Endothelial cell of umbilical vein (primary cell): ENCODE results near the gene EFNA2. TPM values are rescaled to one million over a fixed set of nuclear protein-coding genes. Genes with fewer than 3 reads are reported as not detected.
A peak's percentile ranks its signal among the peaks of the same experiment; 100 is the strongest.

ENCODE experiments used
- BruUV-seq: library from RNA; stranded (reverse); fragments of 400-500 nt; replicated peaks from 2 replicates; lab custom pipeline; 2021; lab: Mats Ljungman, UMichigan
- CTCF ChIA-PET: fragments of 300-600, 350-600 bp; sonication (Branson Sonifier 250); formaldehyde crosslinking; loops from one replicate; lab custom pipeline; 2021; ENCODE audit warnings: antibody characterized with exemption, inconsistent platforms; lab: Charles Lee
- POLR2A ChIA-PET: fragments of 300-600, 350-600 bp; sonication (Branson Sonifier 250); formaldehyde crosslinking; loops from one replicate; lab custom pipeline; 2021; ENCODE audit warnings: antibody characterized with exemption, inconsistent platforms; lab: Charles Lee
- DNase-seq: peaks from one replicate; pipeline ENCODE4 v3.0.0-alpha.2; 2011; ENCODE audit warnings: low read depth, low spot score
- FAIRE-seq: peaks from 2 replicates; lab custom pipeline; 2011; peaks lifted over from hg19 to GRCh38; lab: Jason Lieb, UNC
- H2AFZ ChIP-seq: 2 replicates; pipeline ENCODE4 v1.6.0; 2012; ENCODE audit warnings: low read depth, low read length, control low read depth, inconsistent platforms
- H3K27ac ChIP-seq: 2 replicates; pipeline ENCODE4 v1.5.1; 2011; ENCODE audit warnings: low read depth, mild to moderate bottlenecking, control low read depth, low read length, moderate library complexity; ENCODE audit not compliant: insufficient read depth
- H3K27me3 ChIP-seq, 2 experiments: 2 replicates each; pipeline versions ENCODE4 v1.6.0 to v1.6.1; 2011; ENCODE audit warnings: low read length in 2 of 2, mixed read lengths in 1 of 2; ENCODE audit not compliant: control insufficient read depth in 2 of 2, insufficient read depth in 2 of 2
- H3K36me3 ChIP-seq, 2 experiments: 2 replicates in 1 of 2; 3 replicates in 1 of 2; pipeline ENCODE4 v1.5.1; 2011; ENCODE audit warnings: low read length in 2 of 2, mild to moderate bottlenecking in 1 of 2, moderate library complexity in 1 of 2; ENCODE audit not compliant: control insufficient read depth in 2 of 2, insufficient read depth in 2 of 2; ENCODE audit errors: extremely low read depth in 1 of 2
- H3K4me1 ChIP-seq: 3 replicates; pipeline ENCODE4 v1.5.1; 2011; ENCODE audit warnings: mild to moderate bottlenecking, low read length; ENCODE audit not compliant: control insufficient read depth, insufficient read depth; ENCODE audit errors: extremely low read depth
- H3K4me2 ChIP-seq: 2 replicates; pipeline ENCODE4 v1.6.1; 2011; ENCODE audit warnings: low read length, control low read depth, mixed read lengths; ENCODE audit not compliant: insufficient read depth
- H3K4me3 ChIP-seq, 3 experiments: fragments of 200-600 bp in 1 of 3; sonication (generic), shearing (Covaris generic) in 1 of 3; replicated peaks in 1 of 3; 2 replicates each; pipeline ENCODE4 v1.5.1; 2011 to 2016; ENCODE audit warnings: control low read depth in 3 of 3, low read length in 3 of 3, mild to moderate bottlenecking in 2 of 3, inconsistent platforms in 1 of 3, low read depth in 1 of 3, moderate library complexity in 1 of 3; ENCODE audit not compliant: insufficient read depth in 1 of 3
- H3K79me2 ChIP-seq: 2 replicates; pipeline ENCODE4 v1.6.0; 2012; ENCODE audit warnings: low read length, inconsistent platforms; ENCODE audit not compliant: control insufficient read depth, insufficient read depth
- H3K9ac ChIP-seq: replicated peaks from 2 replicates; pipeline ENCODE3; 2011; ENCODE audit warnings: low read length, control low read depth; ENCODE audit not compliant: insufficient read depth; ENCODE audit errors: extremely low read depth
- H3K9me1 ChIP-seq: replicated peaks from 3 replicates; pipeline ENCODE4 v1.6.0; 2011; ENCODE audit warnings: mild to moderate bottlenecking, low read length; ENCODE audit not compliant: control insufficient read depth, insufficient read depth; ENCODE audit errors: extremely low read depth
- H3K9me3 ChIP-seq: replicated peaks from 2 replicates; pipeline ENCODE4 v1.5.1; 2012; ENCODE audit warnings: low read length, inconsistent platforms; ENCODE audit not compliant: control insufficient read depth, insufficient read depth
- H4K20me1 ChIP-seq: replicated peaks from 2 replicates; pipeline ENCODE3; 2011; ENCODE audit warnings: mild to moderate bottlenecking, low read length; ENCODE audit not compliant: control insufficient read depth, insufficient read depth; ENCODE audit errors: extremely low read depth
- CTCF ChIP-seq, 2 donors: IDR thresholded peaks; 1 replicate in 1 of 2; 2 replicates in 1 of 2; pipeline ENCODE4 v1.5.1; 2011; ENCODE audit warnings: low read length in 2 of 2, mild to moderate bottlenecking in 2 of 2, moderate library complexity in 2 of 2, control low read depth in 1 of 2, inconsistent platforms in 1 of 2, low read depth in 1 of 2; ENCODE audit not compliant: insufficient read depth in 1 of 2; ENCODE audit errors: extremely low read depth in 1 of 2
- EZH2 ChIP-seq: IDR thresholded peaks from 2 replicates; pipeline ENCODE4 v1.6.1; 2012; ENCODE audit warnings: borderline replicate concordance, low read depth, mild to moderate bottlenecking, moderate library complexity, low read length, inconsistent platforms; ENCODE audit not compliant: severe bottlenecking
- FOS ChIP-seq: IDR thresholded peaks from 2 replicates; pipeline ENCODE4 v1.6.1; 2011; ENCODE audit warnings: mild to moderate bottlenecking, low read length, moderate library complexity, borderline replicate concordance; ENCODE audit not compliant: insufficient read depth
- JUN ChIP-seq: IDR thresholded peaks from 2 replicates; pipeline ENCODE4 v1.6.1; 2011; ENCODE audit warnings: borderline replicate concordance, low read depth; ENCODE audit not compliant: insufficient read length, insufficient read depth
- MAX ChIP-seq: IDR thresholded peaks from 2 replicates; pipeline ENCODE4 v1.6.1; 2011; ENCODE audit not compliant: insufficient read depth, insufficient read length
- MYC ChIP-seq: IDR thresholded peaks from one replicate; pipeline ENCODE4 v1.6.1; 2011; ENCODE audit warnings: mild to moderate bottlenecking, low read depth, low read length
- POLR2AphosphoS5 ChIP-seq: IDR thresholded peaks from 2 replicates; pipeline ENCODE4 v1.6.1; 2012; ENCODE audit warnings: low read depth, mild to moderate bottlenecking, control low read depth, low read length, moderate library complexity; ENCODE audit not compliant: insufficient read depth
- dilution Hi-C: fragments of 300-500 bp; cut with MboI; formaldehyde crosslinking; loops from one replicate; pipeline ENCODE4 v1.15.0; 2019; ENCODE audit warnings: low sequenced_read_pairs; ENCODE audit not compliant: extremely low pct_ligation_motif_present
- intact Hi-C: fragments of 100-400 bp; cut with micrococcal nuclease; formaldehyde crosslinking; loops from one replicate; pipeline ENCODE4 v1.10.0; 2022
- polyA plus RNA-seq, 4 experiments: library from polyadenylated mRNA; depleted of rRNA in 3 of 4; stranded (reverse) in 3 of 4; unstranded in 1 of 4; fragments of >200 nt; gene quantifications; 2 replicates each; pipeline versions ENCODE4 v1.2.1 to v1.2.3, GENCODE V29; 2011 to 2012; ENCODE audit warnings: missing spikeins in 1 of 4
- total RNA-seq: library from RNA; stranded (reverse); gene quantifications from 2 replicates; pipeline ENCODE4 v1.2.3, GENCODE V29; 2021

Gene EFNA2
- total and polyA plus RNA-seq, 2 donors (not counting 3 experiments of a cell fraction or from before 2014, with no cell fraction given) = 0.52 to 1.1 TPM

GRCh38 chr19:1260749-1261537 lies 24.7 kb upstream of the EFNA2 start:
- POLR2A ChIA-PET = interaction anchor here (1.4 to 3.4 kb wide), 2 partner anchors 8 kb away, joined by 8 to 19 read pairs; partner anchors contain the start of gene CIRBP
- H3K9ac ChIP-seq = peak overlapping the region; percentile 44
- no peak overlapping the region for H2AFZ ChIP-seq
- peak overlapping the region; percentile 78 for H3K27ac ChIP-seq
- no peaks in the 10 kb centered on the region for H3K9me3 ChIP-seq
- DNase-seq (peak; percentile 96), FAIRE-seq (peak; percentile 98)
- peak overlapping the region; percentile 19 to 50 (median 37) for H3K4me3 ChIP-seq
- peak overlapping the region; percentile 61 for H3K4me2 ChIP-seq
- dilution Hi-C loops = no loop called here
- peaks cover 9 to 10% of the 10 kb centered on the region in 2 experiments for H3K36me3 ChIP-seq
- CTCF ChIA-PET = interaction anchor here (1.5 to 7.8 kb wide), 3 partner anchors 8 to 17 kb away, joined by 3 to 63 read pairs (median 8); no protein-coding TSS in a partner anchor
- TF ChIP-seq JUN (no peak), MAX (no peak), FOS (no peak), POLR2AphosphoS5 (peak; percentile 45)
- intact Hi-C loops = loop anchor here (1.0 kb wide), 1 partner anchor 9 kb away; no protein-coding TSS in a partner anchor
- H3K4me1 ChIP-seq = peaks cover 55% of the 10 kb centered on the region
- no TSS peak for BruUV-seq
- H3K27me3 ChIP-seq = no peaks in the 10 kb centered on the region
- no peaks in the 10 kb centered on the region for H4K20me1 ChIP-seq
- H3K9me1 ChIP-seq = no peaks in the 10 kb centered on the region
- H3K79me2 ChIP-seq = peaks cover 9% of the 10 kb centered on the region

GRCh38 chr19:1261538-1261797 lies 24.2 kb upstream of the EFNA2 start:
- no peak for DNase-seq
- Histone ChIP-seq H3K27ac (peak overlapping the region; percentile 78), H4K20me1 (no peaks in the 10 kb centered on the region), H2AFZ (no peak overlapping the region), H3K9me1 (no peaks in the 10 kb centered on the region), H3K4me2 (peak overlapping the region; percentile 61), H3K4me3 (peak overlapping the region in 2 of 3 experiments; percentile 37 to 50), H3K9ac (peak overlapping the region; percentile 44), H3K36me3 (peaks cover 7% of the 10 kb centered on the region in 2 experiments), H3K79me2 (peaks cover 7% of the 10 kb centered on the region), H3K9me3 (no peaks in the 10 kb centered on the region), H3K4me1 (peaks cover 58% of the 10 kb centered on the region), H3K27me3 (no peaks in the 10 kb centered on the region)
- ChIA-PET CTCF (interaction anchor here (1.5 to 7.8 kb wide), 3 partner anchors 8 to 17 kb away, joined by 3 to 63 read pairs (median 8); no protein-coding TSS in a partner anchor), POLR2A (interaction anchor here (1.4 kb wide), 1 partner anchor 8 kb away, joined by 8 read pairs; no protein-coding TSS in a partner anchor)
- dilution Hi-C loops = no loop called here
- intact Hi-C loops = no loop called here
- no TSS peak for BruUV-seq
- FAIRE-seq = no peak
- TF ChIP-seq EZH2 = no peak
- TF ChIP-seq CTCF (IDR thresholded peaks at IDR 0.05; ENCODE audit: extremely low read depth in 1 of 2, insufficient read depth in 1 of 2, low read depth in 1 of 2, low read length in 2 of 2) = peak in 1 of 2 donors; percentile 6
- no peak for TF ChIP-seq FOS
- no peak for TF ChIP-seq MYC
- TF ChIP-seq MAX = no peak
